ENCODE data around the gene NLRC5. TPM values are rescaled to one million over a fixed set of nuclear protein-coding genes. Genes with fewer than 3 reads are reported as not detected.

Gene NLRC5
- total RNA-seq, 3 donors from 2014 or later = 110 to 127 (median 113) TPM

DNA sequence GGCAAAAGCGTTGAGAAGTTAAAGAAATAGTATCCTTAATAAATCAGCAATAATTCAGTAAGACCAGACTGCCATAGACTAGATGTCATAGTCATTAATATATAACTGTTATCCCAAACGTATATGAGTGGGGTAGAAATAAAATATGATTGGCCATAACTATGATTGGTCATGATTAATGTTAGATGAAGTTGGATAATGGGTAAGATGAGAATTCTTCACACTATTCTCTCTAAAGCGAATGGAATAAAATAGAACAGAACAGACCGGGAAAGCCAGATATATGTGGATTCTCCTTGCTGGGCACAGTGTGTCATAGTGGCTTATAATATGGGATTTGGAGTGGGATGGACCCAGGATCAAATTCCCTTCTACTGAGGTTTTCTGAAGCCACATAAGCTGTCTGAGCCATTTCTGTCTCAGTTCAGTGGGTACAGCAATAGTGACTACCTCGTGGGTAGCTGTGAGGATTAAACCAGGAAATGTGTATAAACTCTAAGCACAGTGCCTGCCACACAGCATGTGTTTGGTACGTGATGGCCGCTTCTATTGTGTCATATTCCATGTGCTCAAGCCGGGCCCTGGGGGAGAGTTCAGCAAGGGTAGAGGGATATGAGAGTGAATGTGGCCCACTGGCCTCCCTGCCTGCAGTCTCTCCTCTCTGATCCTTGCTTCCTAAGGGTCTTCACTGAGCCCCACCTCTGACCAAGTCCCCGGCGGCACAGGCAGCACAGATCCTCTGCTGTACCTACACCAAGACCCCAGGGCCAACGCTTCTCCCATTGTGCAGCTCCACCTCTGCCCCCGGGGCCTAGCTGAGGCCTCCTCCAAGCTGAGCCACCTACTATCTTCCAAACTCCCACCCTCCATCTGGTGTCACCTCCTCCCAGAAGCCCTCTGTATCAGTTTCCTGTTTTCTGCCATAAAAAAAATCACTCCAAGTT is 23.9 kb upstream of the NLRC5 start:
- ATAC-seq = no peak
- intact Hi-C loops (cut with DNase I, micrococcal nuclease) = no loop called here

DNA sequence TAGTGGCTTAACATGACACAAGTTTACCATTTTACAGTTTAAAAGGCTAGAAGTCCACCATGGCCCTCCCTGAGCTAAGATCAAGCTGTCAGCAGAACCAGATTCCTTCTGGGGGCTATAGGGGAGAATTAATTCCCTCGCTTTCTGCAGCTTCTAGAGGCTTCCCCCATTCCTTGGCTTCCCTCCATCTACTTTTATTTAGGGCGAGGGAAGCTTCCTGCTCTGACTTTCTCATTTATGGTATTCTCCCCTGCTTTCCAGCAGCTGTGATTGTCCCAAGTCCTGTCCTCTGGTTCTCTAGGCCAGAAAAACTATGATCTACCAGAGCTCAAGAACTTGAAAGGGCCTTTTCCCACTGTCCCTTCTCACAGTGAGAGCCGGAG is 23.3 kb upstream of the NLRC5 start:
- H3K9me3 ChIP-seq = no peaks in the 10 kb centered on the region
- H3K4me3 ChIP-seq = no peak overlapping the region
- ATAC-seq (no peak), DNase-seq (no peak)
- H3K36me3 ChIP-seq (ENCODE audit: low read depth) = no peaks in the 10 kb centered on the region
- intact Hi-C loops (cut with DNase I, micrococcal nuclease) = no loop called here
- H3K4me1 ChIP-seq (ENCODE audit: low read depth) = peaks cover 4% of the 10 kb centered on the region
- no peak for TF ChIP-seq CTCF (IDR thresholded peaks at IDR 0.05)

More for the DNA sequence above, 23.9 kb upstream of the NLRC5 start:
- Histone ChIP-seq H3K4me3 (no peak overlapping the region), H3K9me3 (no peaks in the 10 kb centered on the region), H3K4me1 (ENCODE audit: low read depth) (peaks cover 4% of the 10 kb centered on the region), H3K36me3 (ENCODE audit: low read depth) (no peaks in the 10 kb centered on the region)
- no peak for TF ChIP-seq CTCF (IDR thresholded peaks at IDR 0.05)
- DNase-seq = no peak

GRCh38 chr16:56967733-56968132 is 21.6 kb upstream of the NLRC5 start:
- DNase-seq (no peak), ATAC-seq (no peak)
- H3K9me3 ChIP-seq = no peaks in the 10 kb centered on the region
- peaks cover 4% of the 10 kb centered on the region for H3K4me1 ChIP-seq (ENCODE audit: low read depth)
- H3K4me3 ChIP-seq = no peak overlapping the region
- no peaks in the 10 kb centered on the region for H3K36me3 ChIP-seq (ENCODE audit: low read depth)
- TF ChIP-seq CTCF (IDR thresholded peaks at IDR 0.05) = no peak
- intact Hi-C loops (cut with DNase I, micrococcal nuclease) = no loop called here

DNA sequence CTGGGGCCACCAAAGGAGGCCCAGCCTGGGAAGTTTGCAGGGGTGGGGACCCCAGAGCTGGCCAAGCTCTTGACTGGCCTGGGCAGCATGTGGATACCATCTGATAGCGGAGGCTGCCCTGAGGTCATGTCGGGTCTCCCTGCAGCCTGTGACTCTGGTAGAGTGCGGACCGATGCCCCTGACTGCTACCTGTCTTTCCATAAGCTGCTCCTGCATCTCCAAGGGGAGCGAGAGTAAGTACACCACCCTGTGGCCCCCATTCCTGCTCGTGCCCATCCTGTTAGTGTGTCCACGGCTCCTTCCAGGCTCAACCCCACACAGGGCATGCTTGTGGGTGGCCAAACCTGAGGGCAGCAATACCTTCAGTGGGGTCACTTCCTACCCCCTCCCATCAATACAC is 19.6 kb upstream of the NLRC5 start:
- Histone ChIP-seq H3K9me3 (no peaks in the 10 kb centered on the region), H3K4me1 (ENCODE audit: low read depth) (peaks cover 3% of the 10 kb centered on the region), H3K4me3 (no peak overlapping the region), H3K36me3 (ENCODE audit: low read depth) (no peaks in the 10 kb centered on the region)
- TF ChIP-seq CTCF (IDR thresholded peaks at IDR 0.05) = no peak
- intact Hi-C loops (cut with DNase I, micrococcal nuclease) = no loop called here
- DNase-seq = no peak
- no peak for ATAC-seq

- ATAC-seq (peak; percentile 25), DNase-seq (no peak)
- Histone ChIP-seq H3K4me1 (ENCODE audit: low read depth) (no peaks in the 10 kb centered on the region), H3K36me3 (ENCODE audit: low read depth) (no peaks in the 10 kb centered on the region), H3K9me3 (no peaks in the 10 kb centered on the region), H3K4me3 (no peak overlapping the region)
- no peak for TF ChIP-seq CTCF (IDR thresholded peaks at IDR 0.05)
- intact Hi-C loops (cut with DNase I, micrococcal nuclease) = no loop called here
These were observed 18.2 kb upstream of the NLRC5 start for GRCh38 chr16:56970934-56971767.
